Fibroblast of mammary gland (primary cell): ENCODE measurements around the gene GNG7.
"Not testable (repeated sequence)": the region's sequence is repeated elsewhere in the genome, so short reads cannot be mapped to it uniquely, and the experiment has no call there.

Source experiments
- DNase-seq: peaks from one replicate; pipeline ENCODE4 v3.0.0-alpha.2; 2010; ENCODE audit warnings: low read depth
- H3K4me3 ChIP-seq: 2 replicates; pipeline ENCODE4 v1.5.1; 2011; ENCODE audit warnings: low read depth, mild to moderate bottlenecking, low read length, moderate library complexity; ENCODE audit not compliant: control insufficient read depth
- CTCF ChIP-seq: conservative IDR thresholded peaks from 2 replicates; pipeline ENCODE4 v1.5.1; 2011; ENCODE audit warnings: low read depth, low read length, inconsistent platforms; ENCODE audit not compliant: control insufficient read depth, insufficient read depth

GNG7 gene

DNA sequence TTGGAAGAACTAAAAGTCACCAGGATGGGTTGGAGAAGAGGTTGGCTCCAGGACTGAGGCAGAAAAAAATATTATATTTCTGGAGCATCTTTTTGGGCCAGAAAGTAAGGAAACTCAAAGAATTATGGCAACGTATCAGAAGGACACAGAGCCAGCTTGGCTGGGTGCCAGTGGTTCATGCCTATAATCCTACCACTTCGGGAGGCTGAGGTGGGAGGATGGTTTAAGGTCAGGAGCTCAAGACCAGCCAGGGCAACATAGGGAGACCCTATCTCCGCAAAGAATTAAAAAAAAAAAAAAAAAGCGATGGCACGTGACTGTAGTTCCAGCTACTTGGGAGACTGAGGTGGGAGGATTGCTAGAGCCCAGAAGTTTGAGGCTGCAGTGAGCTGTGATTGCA, 118.5 kb downstream of the GNG7 start:
- no peak for TF ChIP-seq CTCF
- H3K4me3 ChIP-seq, result no peak overlapping the region
- DNase-seq, result no peak

DNA sequence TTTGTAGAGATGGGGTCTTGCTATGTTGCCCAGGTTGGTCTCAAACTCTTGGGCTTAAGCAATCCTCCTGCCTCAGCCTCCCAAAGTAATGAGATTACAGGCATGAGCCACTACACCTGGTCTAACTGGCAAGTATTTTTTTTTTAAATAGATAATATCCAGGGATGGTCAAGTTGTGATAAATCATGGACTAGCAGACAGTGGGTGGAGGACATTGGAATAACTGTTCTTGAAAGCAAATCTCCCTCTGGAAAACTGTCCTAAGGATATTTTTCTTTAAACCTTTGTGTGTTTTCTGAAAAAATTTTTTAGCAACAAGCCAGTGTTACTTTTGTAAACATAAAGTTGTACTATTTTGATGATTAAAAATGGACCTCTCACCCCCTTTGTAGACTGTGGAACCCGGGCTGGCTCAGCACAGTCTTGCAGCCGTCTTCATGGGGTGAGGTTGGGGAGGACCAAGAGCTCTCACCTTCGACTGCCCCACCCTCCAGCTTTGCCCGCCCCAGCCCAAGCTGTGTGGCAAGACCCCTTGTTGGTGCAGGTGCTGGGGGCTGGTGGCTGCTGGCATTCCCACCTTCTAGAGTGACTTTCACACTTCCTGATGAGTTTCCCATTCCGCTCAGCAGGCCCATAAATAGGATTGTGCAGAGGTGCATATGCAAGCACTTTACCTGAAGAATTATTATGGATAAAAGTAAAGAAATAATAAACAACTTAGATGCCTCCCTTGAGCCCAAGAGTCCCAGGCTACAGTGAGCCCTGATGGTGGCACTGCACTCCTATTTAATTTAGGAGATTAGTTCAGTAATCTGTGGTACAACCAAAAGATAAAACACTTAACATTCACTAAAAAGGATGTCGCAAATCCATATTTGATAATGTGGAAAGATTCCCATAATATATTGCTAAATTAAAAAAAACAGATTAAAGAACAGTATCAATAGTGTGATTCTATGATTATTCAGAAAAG, 119.2 kb downstream of the GNG7 start:
- peak; percentile 31 for DNase-seq
- H3K4me3 ChIP-seq, result no peak overlapping the region
- no peak for TF ChIP-seq CTCF

- not testable (repeated sequence) for H3K4me3 ChIP-seq, DNase-seq
Measured at GRCh38 chr19:2580396-2580795, 122.1 kb downstream of the GNG7 start.

- TF ChIP-seq CTCF, result no peak
- DNase-seq, result no peak
- no peak overlapping the region for H3K4me3 ChIP-seq
Measured at GRCh38 chr19:2579678-2580280, 122.7 kb downstream of the GNG7 start.

DNA sequence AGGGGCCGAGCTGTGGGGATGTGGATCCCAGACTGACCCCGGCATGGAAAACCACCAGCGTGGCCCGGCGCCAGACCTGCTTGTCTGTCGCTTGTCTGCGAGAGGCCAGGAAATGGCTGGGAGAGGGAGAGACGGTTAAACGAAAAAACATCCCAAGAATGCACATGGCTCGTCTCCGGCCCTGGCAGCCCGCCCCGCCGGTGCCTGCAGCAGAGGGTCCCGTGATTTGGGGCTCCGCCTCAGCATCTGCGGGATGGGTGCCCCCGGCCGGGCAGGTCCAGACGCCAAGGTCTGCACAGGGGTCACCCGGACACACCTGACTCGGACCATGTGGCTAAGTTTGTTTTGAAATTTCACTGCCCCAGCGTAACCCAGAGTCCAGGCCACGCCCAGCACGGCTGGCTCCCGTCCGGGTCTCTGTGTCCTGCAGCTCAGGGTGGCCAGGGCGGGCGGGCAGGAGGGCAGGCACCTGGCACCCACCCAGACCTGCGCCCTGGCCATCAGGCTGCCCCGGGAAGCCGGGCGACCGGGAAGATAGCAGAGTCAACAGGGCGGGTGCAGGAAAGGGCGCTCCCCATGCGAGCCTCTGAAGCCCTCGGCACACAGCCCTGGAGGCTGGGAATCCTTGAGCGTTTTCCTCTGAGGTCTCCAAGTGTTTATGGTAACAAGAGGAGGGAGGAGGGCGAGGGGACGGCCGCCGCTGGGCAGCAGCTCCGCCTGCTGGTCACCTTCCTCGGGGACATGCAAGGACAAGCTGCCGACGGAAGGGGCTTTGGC, 123.4 kb downstream of the GNG7 start:
- DNase-seq, result peak; percentile 90
- TF ChIP-seq CTCF, result peak; percentile 82
- H3K4me3 ChIP-seq, result peak overlapping the region; percentile 47

DNA sequence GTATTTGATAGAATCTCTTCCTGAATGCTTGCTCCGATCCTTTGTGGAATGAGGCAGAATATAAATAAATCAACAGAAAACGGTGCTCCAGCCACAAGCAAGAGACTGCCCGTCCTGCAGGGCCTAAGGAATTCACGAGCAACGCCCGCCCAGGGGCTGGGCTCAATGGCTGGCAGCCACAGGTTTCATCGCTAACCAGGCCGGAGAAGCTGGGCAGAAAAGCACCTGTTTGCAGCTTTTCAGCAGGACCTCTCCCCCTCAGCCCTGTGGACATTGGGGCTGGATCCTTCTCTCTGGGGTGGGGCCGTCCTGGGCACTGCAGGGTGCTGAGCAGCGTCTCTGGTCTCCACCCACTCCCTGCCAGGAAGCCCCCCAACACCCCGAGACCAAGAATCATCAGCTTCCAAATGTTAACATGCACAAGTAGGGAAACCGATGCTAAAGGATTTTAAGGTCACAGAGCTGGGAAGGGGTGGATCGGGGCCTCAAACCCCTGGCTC, 124.1 kb downstream of the GNG7 start:
- TF ChIP-seq CTCF, result no peak
- H3K4me3 ChIP-seq, result peak overlapping the region; percentile 47
- DNase-seq, result peak; percentile 35
